Measurements from ENCODE around the gene ZBTB16.

Gene ZBTB16

GRCh38 chr11:114263513-114264170 is 204.1 kb downstream of the ZBTB16 start:
- no CpG with 5 or more reads among the region's 7 CpGs for WGBS, 2 donors (ENCODE audit: extremely low coverage in 2 of 2, insufficient read length in 2 of 2, insufficient replicate concordance in 1 of 2)
- H3K4me2 ChIP-seq (ENCODE audit: insufficient read depth, low read length, poor library complexity, severe bottlenecking): no peak overlapping the region
- H3K14ac ChIP-seq (ENCODE audit: low read length): no peak overlapping the region
- no peaks in the 10 kb centered on the region for H3K36me3 ChIP-seq (replicated peaks in 1 of 2; ENCODE audit: control insufficient read depth in 2 of 2, insufficient read depth in 2 of 2, low read length in 2 of 2)
- H2BK12ac ChIP-seq (ENCODE audit: low read length): no peak overlapping the region
- no peak overlapping the region for H2BK15ac ChIP-seq (ENCODE audit: low read length)
- no peak overlapping the region for H2AFZ ChIP-seq (ENCODE audit: low read length)
- H3K23ac ChIP-seq (ENCODE audit: low read depth, low read length, poor library complexity): no peak overlapping the region
- H3K4me1 ChIP-seq (ENCODE audit: control insufficient read depth in 2 of 2, insufficient read depth in 1 of 2, low read depth in 1 of 2, low read length in 2 of 2): peaks cover 6 to 20% of the 10 kb centered on the region in 2 donors
- H3K27me3 ChIP-seq (ENCODE audit: control insufficient read depth in 3 of 3, insufficient read depth in 3 of 3, low read depth in 1 of 3, low read length in 3 of 3): no peaks in the 10 kb centered on the region
- DNase-seq (ENCODE audit: low spot score): no peak
- H2BK120ac ChIP-seq (ENCODE audit: low read depth, low read length): no peak overlapping the region
- H3K27ac ChIP-seq (replicated peaks; ENCODE audit: low read length): no peak overlapping the region
- no peak overlapping the region for H2BK5ac ChIP-seq (ENCODE audit: low read length)
- H3K79me1 ChIP-seq (ENCODE audit: low read depth, low read length): peaks cover 3% of the 10 kb centered on the region
- no peak overlapping the region for H3K18ac ChIP-seq (ENCODE audit: low read length)
- no peak overlapping the region for H3K4ac ChIP-seq (ENCODE audit: low read length)
- no peak overlapping the region for H3K9ac ChIP-seq (ENCODE audit: low read depth, low read length, poor library complexity)
- H2AK5ac ChIP-seq (ENCODE audit: low read depth, low read length): no peak overlapping the region
- H3K4me3 ChIP-seq (ENCODE audit: low read length in 2 of 2): no peak overlapping the region
- H4K8ac ChIP-seq (ENCODE audit: low read depth, low read length): no peak overlapping the region
- H3K9me3 ChIP-seq (replicated peaks in 1 of 2; ENCODE audit: control insufficient read depth in 2 of 2, insufficient read depth in 1 of 2, low read depth in 1 of 2, low read length in 2 of 2): no peaks in the 10 kb centered on the region
- no peak overlapping the region for H4K91ac ChIP-seq (ENCODE audit: low read depth, low read length, poor library complexity)

GRCh38 chr11:114264381-114264780 is 204.9 kb downstream of the ZBTB16 start:
- Histone ChIP-seq H4K91ac (ENCODE audit: low read depth, low read length, poor library complexity) (no peak overlapping the region), H3K4me1 (ENCODE audit: control insufficient read depth in 2 of 2, insufficient read depth in 1 of 2, low read depth in 1 of 2, low read length in 2 of 2) (peaks cover 3 to 13% of the 10 kb centered on the region in 2 donors), H3K79me1 (ENCODE audit: low read depth, low read length) (peaks cover 3% of the 10 kb centered on the region), H3K9me3 (replicated peaks in 1 of 2; ENCODE audit: control insufficient read depth in 2 of 2, insufficient read depth in 1 of 2, low read depth in 1 of 2, low read length in 2 of 2) (no peaks in the 10 kb centered on the region), H3K4ac (ENCODE audit: low read length) (no peak overlapping the region), H3K23ac (ENCODE audit: low read depth, low read length, poor library complexity) (no peak overlapping the region), H3K9ac (ENCODE audit: low read depth, low read length, poor library complexity) (no peak overlapping the region), H3K36me3 (replicated peaks in 1 of 2; ENCODE audit: control insufficient read depth in 2 of 2, insufficient read depth in 2 of 2, low read length in 2 of 2) (no peaks in the 10 kb centered on the region), H2BK120ac (ENCODE audit: low read depth, low read length) (no peak overlapping the region), H3K18ac (ENCODE audit: low read length) (no peak overlapping the region), H3K14ac (ENCODE audit: low read length) (no peak overlapping the region), H3K27ac (replicated peaks; ENCODE audit: low read length) (no peak overlapping the region), H2BK5ac (ENCODE audit: low read length) (no peak overlapping the region), H4K8ac (ENCODE audit: low read depth, low read length) (no peak overlapping the region), H2AFZ (ENCODE audit: low read length) (no peak overlapping the region), H3K27me3 (ENCODE audit: control insufficient read depth in 3 of 3, insufficient read depth in 3 of 3, low read depth in 1 of 3, low read length in 3 of 3) (no peaks in the 10 kb centered on the region), H2AK5ac (ENCODE audit: low read depth, low read length) (no peak overlapping the region), H2BK15ac (ENCODE audit: low read length) (no peak overlapping the region), H3K4me2 (ENCODE audit: insufficient read depth, low read length, poor library complexity, severe bottlenecking) (no peak overlapping the region), H2BK12ac (ENCODE audit: low read length) (no peak overlapping the region), H3K4me3 (ENCODE audit: low read length in 2 of 2) (no peak overlapping the region)
- DNase-seq (ENCODE audit: low spot score): no peak
- WGBS, 2 donors (ENCODE audit: extremely low coverage in 2 of 2, insufficient read length in 2 of 2, insufficient replicate concordance in 1 of 2): no CpG with 5 or more reads among the region's 2 CpGs

- DNase-seq (ENCODE audit: low spot score): no peak
- no peak overlapping the region for H3K23ac ChIP-seq (ENCODE audit: low read depth, low read length, poor library complexity)
- H3K27ac ChIP-seq (replicated peaks; ENCODE audit: low read length): no peak overlapping the region
- no peak overlapping the region for H3K14ac ChIP-seq (ENCODE audit: low read length)
- H3K18ac ChIP-seq (ENCODE audit: low read length): no peak overlapping the region
- no peaks in the 10 kb centered on the region for H3K27me3 ChIP-seq (ENCODE audit: control insufficient read depth in 3 of 3, insufficient read depth in 3 of 3, low read depth in 1 of 3, low read length in 3 of 3)
- peaks cover 0 to 1% of the 10 kb centered on the region in 2 donors for H3K9me3 ChIP-seq (replicated peaks in 1 of 2; ENCODE audit: control insufficient read depth in 2 of 2, insufficient read depth in 1 of 2, low read depth in 1 of 2, low read length in 2 of 2)
- no peak overlapping the region for H2BK15ac ChIP-seq (ENCODE audit: low read length)
- H3K36me3 ChIP-seq (replicated peaks in 1 of 2; ENCODE audit: control insufficient read depth in 2 of 2, insufficient read depth in 2 of 2, low read length in 2 of 2): no peaks in the 10 kb centered on the region
- no peak overlapping the region for H4K91ac ChIP-seq (ENCODE audit: low read depth, low read length, poor library complexity)
- no peak overlapping the region for H2BK12ac ChIP-seq (ENCODE audit: low read length)
- H3K9ac ChIP-seq (ENCODE audit: low read depth, low read length, poor library complexity): no peak overlapping the region
- H3K79me1 ChIP-seq (ENCODE audit: low read depth, low read length): no peaks in the 10 kb centered on the region
- no peak overlapping the region for H2BK5ac ChIP-seq (ENCODE audit: low read length)
- H2BK120ac ChIP-seq (ENCODE audit: low read depth, low read length): no peak overlapping the region
- H2AK5ac ChIP-seq (ENCODE audit: low read depth, low read length): no peak overlapping the region
- H3K4me1 ChIP-seq (ENCODE audit: control insufficient read depth in 2 of 2, insufficient read depth in 1 of 2, low read depth in 1 of 2, low read length in 2 of 2): peaks cover 0 to 8% of the 10 kb centered on the region in 2 donors
- H2AFZ ChIP-seq (ENCODE audit: low read length): no peak overlapping the region
- no CpG with 5 or more reads among the region's 8 CpGs for WGBS, 2 donors (ENCODE audit: extremely low coverage in 2 of 2, insufficient read length in 2 of 2, insufficient replicate concordance in 1 of 2)
- H3K4me3 ChIP-seq (ENCODE audit: low read length in 2 of 2): no peak overlapping the region
- H3K4me2 ChIP-seq (ENCODE audit: insufficient read depth, low read length, poor library complexity, severe bottlenecking): no peak overlapping the region
- H4K8ac ChIP-seq (ENCODE audit: low read depth, low read length): no peak overlapping the region
- H3K4ac ChIP-seq (ENCODE audit: low read length): no peak overlapping the region
These were observed 205.8 kb downstream of the ZBTB16 start for GRCh38 chr11:114265122-114265878.

- H4K91ac ChIP-seq (ENCODE audit: low read depth, low read length, poor library complexity): no peak overlapping the region
- no peak overlapping the region for H2BK12ac ChIP-seq (ENCODE audit: low read length)
- H3K27ac ChIP-seq (replicated peaks; ENCODE audit: low read length): no peak overlapping the region
- H3K4ac ChIP-seq (ENCODE audit: low read length): no peak overlapping the region
- H4K8ac ChIP-seq (ENCODE audit: low read depth, low read length): no peak overlapping the region
- H3K4me3 ChIP-seq (ENCODE audit: low read length in 2 of 2): no peak overlapping the region
- H3K4me1 ChIP-seq (ENCODE audit: control insufficient read depth in 2 of 2, insufficient read depth in 1 of 2, low read depth in 1 of 2, low read length in 2 of 2): no peaks in the 10 kb centered on the region
- WGBS, 2 donors (ENCODE audit: extremely low coverage in 2 of 2, insufficient read length in 2 of 2, insufficient replicate concordance in 1 of 2): no CpG with 5 or more reads among the region's 2 CpGs
- peaks cover 0 to 2% of the 10 kb centered on the region in 2 donors for H3K9me3 ChIP-seq (replicated peaks in 1 of 2; ENCODE audit: control insufficient read depth in 2 of 2, insufficient read depth in 1 of 2, low read depth in 1 of 2, low read length in 2 of 2)
- no peak overlapping the region for H3K9ac ChIP-seq (ENCODE audit: low read depth, low read length, poor library complexity)
- H3K27me3 ChIP-seq (ENCODE audit: control insufficient read depth in 3 of 3, insufficient read depth in 3 of 3, low read depth in 1 of 3, low read length in 3 of 3): peaks cover 0 to 3% (median 0%) of the 10 kb centered on the region in 3 experiments
- H2BK15ac ChIP-seq (ENCODE audit: low read length): no peak overlapping the region
- no peak overlapping the region for H3K18ac ChIP-seq (ENCODE audit: low read length)
- no peak overlapping the region for H3K4me2 ChIP-seq (ENCODE audit: insufficient read depth, low read length, poor library complexity, severe bottlenecking)
- no peak overlapping the region for H3K14ac ChIP-seq (ENCODE audit: low read length)
- H3K23ac ChIP-seq (ENCODE audit: low read depth, low read length, poor library complexity): no peak overlapping the region
- H3K36me3 ChIP-seq (replicated peaks in 1 of 2; ENCODE audit: control insufficient read depth in 2 of 2, insufficient read depth in 2 of 2, low read length in 2 of 2): no peaks in the 10 kb centered on the region
- no peak for DNase-seq (ENCODE audit: low spot score)
- no peak overlapping the region for H2BK120ac ChIP-seq (ENCODE audit: low read depth, low read length)
- H2BK5ac ChIP-seq (ENCODE audit: low read length): no peak overlapping the region
- no peak overlapping the region for H2AFZ ChIP-seq (ENCODE audit: low read length)
- H2AK5ac ChIP-seq (ENCODE audit: low read depth, low read length): no peak overlapping the region
- no peaks in the 10 kb centered on the region for H3K79me1 ChIP-seq (ENCODE audit: low read depth, low read length)
These were observed 210.0 kb downstream of the ZBTB16 start for GRCh38 chr11:114269498-114269897.

Measured in neuronal stem cell (in vitro differentiated cells).